Transverse colon (tissue), 4 donors: Measurements from ENCODE around the gene ARNT2. TPM values are rescaled to one million over a fixed set of nuclear protein-coding genes. Genes with fewer than 3 reads are reported as not detected.

Experiments
- DNase-seq: peaks from one replicate; pipeline ENCODE4 v3.0.0-alpha.2; 2019
- H3K27ac ChIP-seq, 4 donors: fragments of 200-600 bp; sonication (generic); 2 replicates each; pipeline ENCODE4 v1.5.1; 2016 to 2018; ENCODE audit warnings: inconsistent platforms in 4 of 4
- H3K27me3 ChIP-seq: fragments of 200-600 bp; sonication (generic); 2 replicates; pipeline ENCODE4 v1.5.1; 2017; ENCODE audit warnings: inconsistent platforms
- H3K36me3 ChIP-seq, 4 donors: fragments of 200-600 bp; sonication (generic); 2 replicates each; pipeline ENCODE4 v1.5.1; 2017 to 2019; ENCODE audit warnings: inconsistent platforms in 4 of 4
- H3K4me1 ChIP-seq, 4 donors: fragments of 200-600 bp; sonication (generic); 2 replicates each; pipeline ENCODE4 v1.5.1; 2017 to 2020; ENCODE audit warnings: inconsistent platforms in 4 of 4
- H3K4me3 ChIP-seq, 4 donors: fragments of 200-600 bp; sonication (generic); 1 replicate in 1 of 4; 2 replicates in 3 of 4; pipeline versions ENCODE4 v1.5.1 to v1.6.1; 2017 to 2019; ENCODE audit warnings: inconsistent platforms in 4 of 4
- H3K9me3 ChIP-seq, 2 donors: fragments of 200-600 bp; sonication (generic); 2 replicates each; pipeline ENCODE4 v1.5.1; 2017 to 2019; ENCODE audit warnings: inconsistent platforms in 2 of 2
- CTCF ChIP-seq, 5 experiments: fragments of 200-600 bp in 3 of 5; fragments of 450-650 bp in 2 of 5; sonication (generic) in 3 of 5; IDR thresholded peaks; 1 replicate in 2 of 5; 2 replicates in 3 of 5; pipeline ENCODE4 v1.5.1; 2016 to 2017; ENCODE audit warnings: antibody characterized with exemption in 5 of 5, inconsistent platforms in 3 of 5, mild to moderate bottlenecking in 2 of 5, moderate library complexity in 1 of 5
- EP300 ChIP-seq: sonication (generic); formaldehyde crosslinking; IDR thresholded peaks from one replicate; pipeline ENCODE4 v1.6.1; 2017; ENCODE audit warnings: antibody characterized with exemption, low read depth
- POLR2A ChIP-seq: fragments of 450-650 bp; IDR thresholded peaks from one replicate; pipeline ENCODE4 v1.6.1; 2016; ENCODE audit warnings: antibody characterized with exemption, mild to moderate bottlenecking, moderate library complexity
- POLR2AphosphoS5 ChIP-seq, 3 donors: sonication (generic); formaldehyde crosslinking; IDR thresholded peaks; one replicate each; pipeline ENCODE4 v1.6.1; 2016; ENCODE audit warnings: antibody characterized with exemption in 3 of 3
- WGBS, 2 donors: methylation state at CpG; one replicate each; pipeline ENCODE4 v1.1.5; 2018; ENCODE audit warnings: low coverage in 1 of 2; 5-methylcytosine and 5-hydroxymethylcytosine counted together
- in situ Hi-C, 4 donors: fragments of 200-750 bp; cut with MboI; loops; one replicate each; pipeline versions ENCODE4 v1.15.0 to v1.15.1; 2017; ENCODE audit warnings: low sequenced_read_pairs in 3 of 4, low pct_ligation_motif_present in 1 of 4, low pct_unique_long_range_greater_than_20kb in 1 of 4
- intact Hi-C: fragments of 100-400 bp; cut with DNase I; formaldehyde crosslinking; loops from one replicate; pipeline ENCODE4 v1.15.1; 2023; ENCODE audit warnings: low total_unique reads
- total RNA-seq, 4 donors: library from RNA; depleted of rRNA; stranded (reverse); fragments of >200 nt; gene quantifications; one replicate each; pipeline ENCODE4 v1.1.0, GENCODE V29; 2016

The ARNT2 gene
- total RNA-seq, 4 donors from 2014 or later, result 1.9 to 4.0 (median 2.5) TPM; not detected in 1

- intact Hi-C loops (no loop called here), in situ Hi-C loops (no loop called here)
- H3K4me1 ChIP-seq, result no peaks in the 10 kb centered on the region
- WGBS, 2 donors, result 40 to 70% methylated on average over 1 to 9 of the region's 9 CpGs
- no peaks in the 10 kb centered on the region for H3K36me3 ChIP-seq
- H3K4me3 ChIP-seq, result no peak overlapping the region
- H3K27ac ChIP-seq, result no peak overlapping the region
- no peaks in the 10 kb centered on the region for H3K9me3 ChIP-seq
- DNase-seq, result no peak
- no peak for TF ChIP-seq POLR2AphosphoS5 (IDR thresholded peaks at IDR 0.05)
- no peak for TF ChIP-seq CTCF (IDR thresholded peaks at IDR 0.05)
- TF ChIP-seq EP300, result no peak
- no peaks in the 10 kb centered on the region for H3K27me3 ChIP-seq
Observed at GRCh38 chr15:80580106-80580505, 175.9 kb downstream of the ARNT2 start.

- 97% methylated on average over 10 of the region's 11 CpGs; no CpG with 5 or more reads in 1 of the 2 donors for WGBS, 2 donors
- no peak for DNase-seq
- no peak overlapping the region for H3K27ac ChIP-seq
- H3K27me3 ChIP-seq, result no peaks in the 10 kb centered on the region
- TF ChIP-seq POLR2AphosphoS5 (IDR thresholded peaks at IDR 0.05) (no peak), CTCF (IDR thresholded peaks at IDR 0.05) (no peak), POLR2A (no peak), EP300 (no peak)
- H3K4me3 ChIP-seq, result no peak overlapping the region
- no peaks in the 10 kb centered on the region for H3K36me3 ChIP-seq
- no peaks in the 10 kb centered on the region for H3K4me1 ChIP-seq
- no peaks in the 10 kb centered on the region for H3K9me3 ChIP-seq
- intact Hi-C loops, result no loop called here
- in situ Hi-C loops, result no loop called here
Observed at GRCh38 chr15:80580536-80581260, 176.5 kb downstream of the ARNT2 start.

- TF ChIP-seq EP300, result no peak
- TF ChIP-seq POLR2A, result no peak
- TF ChIP-seq CTCF (IDR thresholded peaks at IDR 0.05), result no peak
- TF ChIP-seq POLR2AphosphoS5 (IDR thresholded peaks at IDR 0.05), result no peak
- Histone ChIP-seq H3K27ac (no peak overlapping the region), H3K4me1 (peaks cover 0 to 2% (median 0%) of the 10 kb centered on the region in 4 donors), H3K36me3 (no peaks in the 10 kb centered on the region), H3K9me3 (no peaks in the 10 kb centered on the region), H3K27me3 (no peaks in the 10 kb centered on the region), H3K4me3 (no peak overlapping the region)
- intact Hi-C loops, result no loop called here
- 77% methylated on average over 7 of the region's 7 CpGs; no CpG with 5 or more reads in 1 of the 2 donors for WGBS, 2 donors
- in situ Hi-C loops, result no loop called here
- no peak for DNase-seq
Observed at GRCh38 chr15:80581976-80582375, 177.8 kb downstream of the ARNT2 start.

GRCh38 chr15:80582816-80583423 lies 178.7 kb downstream of the ARNT2 start:
- Histone ChIP-seq H3K9me3 (no peaks in the 10 kb centered on the region), H3K36me3 (no peaks in the 10 kb centered on the region), H3K4me1 (peaks cover 0 to 2% (median 0%) of the 10 kb centered on the region in 4 donors), H3K27me3 (no peaks in the 10 kb centered on the region), H3K4me3 (no peak overlapping the region), H3K27ac (no peak overlapping the region)
- in situ Hi-C loops (no loop called here), intact Hi-C loops (no loop called here)
- WGBS, 2 donors, result 90 to 93% methylated on average over 3 to 15 of the region's 15 CpGs
- TF ChIP-seq CTCF (IDR thresholded peaks at IDR 0.05) (no peak), POLR2AphosphoS5 (IDR thresholded peaks at IDR 0.05) (no peak), POLR2A (no peak), EP300 (no peak)
- DNase-seq, result no peak
